HCT116 (cell line): ENCODE measurements around the gene CCR6. TPM values are rescaled to one million over a fixed set of nuclear protein-coding genes. Genes with fewer than 3 reads are reported as not detected.

ENCODE experiments used
- ATAC-seq: fragments of 200-7000 bp; cut with Tn5 transposase; 2 replicates; pipeline ENCODE4 v1.9.1; 2020; ENCODE audit warnings: mild to moderate bottlenecking, moderate library complexity
- BruUV-seq: library from RNA; stranded (reverse); fragments of 400-500 nt; replicated peaks from 2 replicates; lab custom pipeline; 2021; lab: Mats Ljungman, UMichigan
- CTCF ChIA-PET: fragments of 300-600 bp; sonication (Branson Sonifier 250); formaldehyde crosslinking; loops from one replicate; lab custom pipeline; 2021; ENCODE audit warnings: antibody characterized with exemption; lab: Charles Lee
- POLR2A ChIA-PET: fragments of 300-600, 350-600 bp; sonication (Branson Sonifier 250); formaldehyde crosslinking; loops from one replicate; lab custom pipeline; 2021; ENCODE audit warnings: antibody characterized with exemption; lab: Charles Lee
- RAD21 ChIA-PET, 2 experiments: fragments of 300-600 bp; sonication (Branson Sonifier 250); formaldehyde crosslinking; loops; one replicate each; lab custom pipeline; 2023; ENCODE audit warnings: low total read pairs in 2 of 2; ENCODE audit not compliant: uncharacterized antibody in 2 of 2, unreplicated experiment in 2 of 2, low non-redundant PET in 1 of 2; lab: Charles Lee
- DNase-seq: peaks from one replicate; pipeline ENCODE4 v3.0.0-alpha.2; 2010; ENCODE audit warnings: low read depth, low spot score
- H2AFZ ChIP-seq: fragments of 200-600 bp; shearing (Covaris generic), sonication (generic); 2 replicates; pipeline ENCODE4 v1.6.1; 2017; ENCODE audit warnings: low read depth, mixed run types, mixed read lengths, antibody characterized with exemption, low read length; ENCODE audit not compliant: poor library complexity, severe bottlenecking
- H3K27ac ChIP-seq: 2 replicates; pipeline ENCODE4 v1.5.1; 2012; ENCODE audit warnings: low read depth, low read length
- H3K27me3 ChIP-seq: fragments of 200-600 bp; sonication (generic); 2 replicates; pipeline ENCODE4 v1.6.1; 2016; ENCODE audit warnings: mixed run types, low read length, mixed read lengths; ENCODE audit not compliant: insufficient read depth
- H3K36me3 ChIP-seq, 2 experiments: fragments of 200-500 bp in 1 of 2; fragments of 200-600 bp in 1 of 2; sonication (Bioruptor generic) in 1 of 2; sonication (generic) in 1 of 2; 2 replicates each; pipeline versions ENCODE4 v1.5.1 to v1.6.1; 2014 to 2016; ENCODE audit warnings: low read length in 2 of 2, inconsistent platforms in 1 of 2, mixed read lengths in 1 of 2, mixed run types in 1 of 2; ENCODE audit not compliant: insufficient read depth in 2 of 2, control insufficient read depth in 1 of 2
- H3K4me1 ChIP-seq, 2 experiments: fragments of 200-600 bp in 1 of 2; sonication (generic) in 1 of 2; 2 replicates each; pipeline versions ENCODE4 v1.5.1 to v1.6.1; 2012 to 2017; ENCODE audit warnings: low read length in 2 of 2, inconsistent platforms in 1 of 2, mild to moderate bottlenecking in 1 of 2, mixed read lengths in 1 of 2, mixed run types in 1 of 2, moderate library complexity in 1 of 2; ENCODE audit not compliant: insufficient read depth in 2 of 2, control insufficient read depth in 1 of 2
- H3K4me2 ChIP-seq: fragments of 200-600 bp; sonication (generic); 2 replicates; pipeline ENCODE4 v1.6.1; 2017; ENCODE audit warnings: mixed run types, low read length, mixed read lengths
- H3K4me3 ChIP-seq, 2 experiments: fragments of 200-600 bp in 1 of 2; sonication (generic) in 1 of 2; replicated peaks in 1 of 2; 2 replicates each; pipeline ENCODE4 v1.5.1; 2011 to 2016; ENCODE audit warnings: low read length in 2 of 2, control low read depth in 1 of 2, low read depth in 1 of 2, mild to moderate bottlenecking in 1 of 2, mixed read lengths in 1 of 2, mixed run types in 1 of 2
- H3K79me2 ChIP-seq: fragments of 200-600 bp; sonication (generic); 2 replicates; pipeline ENCODE4 v1.6.1; 2017; ENCODE audit warnings: mild to moderate bottlenecking, mixed run types, low read length, moderate library complexity, mixed read lengths; ENCODE audit not compliant: insufficient read depth
- H3K9ac ChIP-seq: fragments of 200-600 bp; sonication (generic); 2 replicates; pipeline ENCODE4 v1.6.1; 2016; ENCODE audit warnings: low read length, mixed read lengths
- H3K9me2 ChIP-seq: fragments of 200-600 bp; sonication (generic), shearing (Covaris generic); 2 replicates; pipeline ENCODE4 v1.6.1; 2017; ENCODE audit warnings: mixed run types, mild to moderate bottlenecking, moderate library complexity; ENCODE audit not compliant: insufficient read depth
- H3K9me3 ChIP-seq, 2 experiments: fragments of 200-500 bp in 1 of 2; fragments of 200-600 bp in 1 of 2; sonication (Bioruptor generic) in 1 of 2; sonication (generic) in 1 of 2; 2 replicates each; pipeline ENCODE4 v1.6.1; 2014 to 2017; ENCODE audit warnings: low read length in 2 of 2, mixed read lengths in 2 of 2, inconsistent platforms in 1 of 2, low read depth in 1 of 2, mild to moderate bottlenecking in 1 of 2, mixed run types in 1 of 2, moderate library complexity in 1 of 2; ENCODE audit not compliant: control insufficient read depth in 1 of 2, insufficient read depth in 1 of 2
- H4K20me1 ChIP-seq: fragments of 200-600 bp; sonication (generic), shearing (Covaris generic); 2 replicates; pipeline ENCODE4 v1.6.1; 2017; ENCODE audit warnings: mixed run types, mild to moderate bottlenecking, moderate library complexity; ENCODE audit not compliant: insufficient read depth
- POLR2A ChIP-seq: IDR thresholded peaks from 2 replicates; pipeline ENCODE4 v1.7.0; 2011; ENCODE audit warnings: borderline replicate concordance; ENCODE audit not compliant: insufficient read depth, insufficient read length; ENCODE audit errors: extremely low read depth
- SIN3A ChIP-seq: IDR thresholded peaks from 2 replicates; pipeline ENCODE4 v1.6.1; 2012; ENCODE audit warnings: low read depth
- SRF ChIP-seq: IDR thresholded peaks from 2 replicates; pipeline ENCODE4 v1.6.1; 2012; ENCODE audit warnings: low read depth
- YY1 ChIP-seq: IDR thresholded peaks from 2 replicates; pipeline ENCODE4 v1.6.1; 2011; ENCODE audit warnings: low read length, low read depth, moderate library complexity, mild to moderate bottlenecking; ENCODE audit not compliant: insufficient replicate concordance; ENCODE audit errors: extremely low read depth
- intact Hi-C: fragments of 100-400 bp; cut with micrococcal nuclease; formaldehyde crosslinking; loops from 2 replicates; pipeline ENCODE4 v1.10.0; 2022
- total RNA-seq: library from RNA; stranded (reverse); gene quantifications from one replicate; pipeline ENCODE4 v1.2.1, GENCODE V29; 2021; ENCODE audit not compliant: unreplicated experiment
- TF ChIP-seq, protein P1 (sequence below): IDR thresholded peaks from 2 replicates; pipeline ENCODE4 v1.6.1; 2012; ENCODE audit warnings: low read depth
- TF ChIP-seq, protein P2 (sequence below), 3 experiments: fragments of 200-600 bp in 1 of 3; sonication (generic) in 1 of 3; IDR thresholded peaks in 2 of 3; conservative IDR thresholded peaks in 1 of 3; 2 replicates each; pipeline ENCODE4 v1.5.1; 2012 to 2017; ENCODE audit warnings: low read depth in 2 of 3, low read length in 2 of 3, antibody characterized with exemption in 1 of 3, borderline replicate concordance in 1 of 3, control low read depth in 1 of 3, mild to moderate bottlenecking in 1 of 3, mixed read lengths in 1 of 3, mixed run types in 1 of 3, moderate library complexity in 1 of 3; ENCODE audit not compliant: insufficient read depth in 1 of 3

CCR6 gene
- total RNA-seq, 1 experiment from 2014 or later: not detected

DNA sequence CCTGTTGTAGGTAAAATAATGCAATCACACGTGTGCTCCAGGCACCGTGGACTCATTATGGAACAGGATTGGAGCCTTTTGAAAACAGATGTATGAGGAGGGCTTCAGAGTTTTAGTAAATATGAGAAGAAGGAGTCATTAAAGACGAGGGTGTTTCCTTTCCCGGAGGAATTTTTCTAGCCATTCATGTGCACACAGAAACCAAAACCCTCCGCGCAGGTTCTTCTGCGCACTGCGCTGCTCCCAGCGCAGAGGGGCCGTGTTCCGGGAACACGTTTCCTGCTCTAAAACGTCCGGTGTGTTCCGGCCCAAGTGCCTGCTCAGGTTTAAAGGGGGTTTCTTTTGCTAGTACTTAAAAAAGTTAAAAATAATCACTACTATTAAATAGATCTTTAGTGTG is 23.2 kb downstream of the CCR6 start:
- H3K4me1 ChIP-seq: no peaks in the 10 kb centered on the region
- H3K4me2 ChIP-seq: no peak overlapping the region
- no peaks in the 10 kb centered on the region for H4K20me1 ChIP-seq
- ChIA-PET CTCF (no interaction called here), RAD21 (no interaction called here), POLR2A (no interaction called here)
- BruUV-seq: no TSS peak
- H3K27ac ChIP-seq: no peak overlapping the region
- H3K9ac ChIP-seq: no peak overlapping the region
- no peak for DNase-seq
- H3K9me2 ChIP-seq: no peaks in the 10 kb centered on the region
- intact Hi-C loops: no loop called here
- H3K36me3 ChIP-seq: no peaks in the 10 kb centered on the region
- H3K4me3 ChIP-seq: no peak overlapping the region
- TF ChIP-seq POLR2A: no peak
- TF ChIP-seq SRF: no peak
- TF ChIP-seq SIN3A: no peak
- TF ChIP-seq, protein P1, sequence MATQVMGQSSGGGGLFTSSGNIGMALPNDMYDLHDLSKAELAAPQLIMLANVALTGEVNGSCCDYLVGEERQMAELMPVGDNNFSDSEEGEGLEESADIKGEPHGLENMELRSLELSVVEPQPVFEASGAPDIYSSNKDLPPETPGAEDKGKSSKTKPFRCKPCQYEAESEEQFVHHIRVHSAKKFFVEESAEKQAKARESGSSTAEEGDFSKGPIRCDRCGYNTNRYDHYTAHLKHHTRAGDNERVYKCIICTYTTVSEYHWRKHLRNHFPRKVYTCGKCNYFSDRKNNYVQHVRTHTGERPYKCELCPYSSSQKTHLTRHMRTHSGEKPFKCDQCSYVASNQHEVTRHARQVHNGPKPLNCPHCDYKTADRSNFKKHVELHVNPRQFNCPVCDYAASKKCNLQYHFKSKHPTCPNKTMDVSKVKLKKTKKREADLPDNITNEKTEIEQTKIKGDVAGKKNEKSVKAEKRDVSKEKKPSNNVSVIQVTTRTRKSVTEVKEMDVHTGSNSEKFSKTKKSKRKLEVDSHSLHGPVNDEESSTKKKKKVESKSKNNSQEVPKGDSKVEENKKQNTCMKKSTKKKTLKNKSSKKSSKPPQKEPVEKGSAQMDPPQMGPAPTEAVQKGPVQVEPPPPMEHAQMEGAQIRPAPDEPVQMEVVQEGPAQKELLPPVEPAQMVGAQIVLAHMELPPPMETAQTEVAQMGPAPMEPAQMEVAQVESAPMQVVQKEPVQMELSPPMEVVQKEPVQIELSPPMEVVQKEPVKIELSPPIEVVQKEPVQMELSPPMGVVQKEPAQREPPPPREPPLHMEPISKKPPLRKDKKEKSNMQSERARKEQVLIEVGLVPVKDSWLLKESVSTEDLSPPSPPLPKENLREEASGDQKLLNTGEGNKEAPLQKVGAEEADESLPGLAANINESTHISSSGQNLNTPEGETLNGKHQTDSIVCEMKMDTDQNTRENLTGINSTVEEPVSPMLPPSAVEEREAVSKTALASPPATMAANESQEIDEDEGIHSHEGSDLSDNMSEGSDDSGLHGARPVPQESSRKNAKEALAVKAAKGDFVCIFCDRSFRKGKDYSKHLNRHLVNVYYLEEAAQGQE: no peak
- TF ChIP-seq, protein P2, sequence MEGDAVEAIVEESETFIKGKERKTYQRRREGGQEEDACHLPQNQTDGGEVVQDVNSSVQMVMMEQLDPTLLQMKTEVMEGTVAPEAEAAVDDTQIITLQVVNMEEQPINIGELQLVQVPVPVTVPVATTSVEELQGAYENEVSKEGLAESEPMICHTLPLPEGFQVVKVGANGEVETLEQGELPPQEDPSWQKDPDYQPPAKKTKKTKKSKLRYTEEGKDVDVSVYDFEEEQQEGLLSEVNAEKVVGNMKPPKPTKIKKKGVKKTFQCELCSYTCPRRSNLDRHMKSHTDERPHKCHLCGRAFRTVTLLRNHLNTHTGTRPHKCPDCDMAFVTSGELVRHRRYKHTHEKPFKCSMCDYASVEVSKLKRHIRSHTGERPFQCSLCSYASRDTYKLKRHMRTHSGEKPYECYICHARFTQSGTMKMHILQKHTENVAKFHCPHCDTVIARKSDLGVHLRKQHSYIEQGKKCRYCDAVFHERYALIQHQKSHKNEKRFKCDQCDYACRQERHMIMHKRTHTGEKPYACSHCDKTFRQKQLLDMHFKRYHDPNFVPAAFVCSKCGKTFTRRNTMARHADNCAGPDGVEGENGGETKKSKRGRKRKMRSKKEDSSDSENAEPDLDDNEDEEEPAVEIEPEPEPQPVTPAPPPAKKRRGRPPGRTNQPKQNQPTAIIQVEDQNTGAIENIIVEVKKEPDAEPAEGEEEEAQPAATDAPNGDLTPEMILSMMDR (IDR thresholded peaks at IDR 0.05 in 2 of 3, conservative IDR thresholded peaks at IDR 0.05 in 1 of 3; ENCODE audit: borderline replicate concordance in 1 of 3, insufficient read depth in 1 of 3, low read depth in 2 of 3, low read length in 2 of 3): no peak
- TF ChIP-seq YY1: no peak
- TF ChIP-seq, all 23 proteins: peak for 0
- Histone ChIP-seq H3K9me3 (no peaks in the 10 kb centered on the region), H2AFZ (no peak overlapping the region), H3K27me3 (0 out of 2 replicates have a peak, but pooled peaks cover 5% of the 10 kb centered on the region), H3K79me2 (no peaks in the 10 kb centered on the region)
- ATAC-seq: no peak
